ENCODE data around the gene TMEM132D.

DNA sequence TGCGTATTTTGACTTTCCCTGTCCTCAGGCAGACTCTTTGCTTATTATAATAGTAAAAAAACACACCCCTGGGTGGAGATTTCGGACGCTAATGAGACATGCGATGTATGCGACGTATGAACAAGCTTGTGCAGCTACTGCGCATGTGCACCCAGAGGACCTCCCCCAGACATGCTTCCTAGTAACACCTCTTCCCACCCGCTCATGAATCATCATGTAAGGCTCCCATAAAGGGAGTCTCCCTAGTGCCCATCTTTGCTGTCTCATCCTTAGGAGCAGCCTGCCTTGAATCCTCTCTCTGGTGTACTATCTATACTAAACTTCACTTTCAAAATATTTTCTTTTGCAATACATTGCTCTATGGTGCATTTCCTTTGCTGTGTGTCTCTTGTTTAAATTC is 210.1 kb downstream of the TMEM132D start:
- no peak for TF ChIP-seq POLR2A (IDR thresholded peaks at IDR 0.05; ENCODE audit: low read depth, low read length)
- TF ChIP-seq POLR2AphosphoS5 (IDR thresholded peaks at IDR 0.05; ENCODE audit: low read depth, low read length), result no peak

Measured in GM12892 (cell line).